ENCODE data around the gene ZNF536. TPM values are rescaled to one million over a fixed set of nuclear protein-coding genes. Genes with fewer than 3 reads are reported as not detected.
A peak's percentile ranks its signal among the peaks of the same experiment; 100 is the strongest.

Gene ZNF536
- total and polyA plus RNA-seq, 2 donors from 2014 or later: 0.19 to 0.25 TPM

DNA sequence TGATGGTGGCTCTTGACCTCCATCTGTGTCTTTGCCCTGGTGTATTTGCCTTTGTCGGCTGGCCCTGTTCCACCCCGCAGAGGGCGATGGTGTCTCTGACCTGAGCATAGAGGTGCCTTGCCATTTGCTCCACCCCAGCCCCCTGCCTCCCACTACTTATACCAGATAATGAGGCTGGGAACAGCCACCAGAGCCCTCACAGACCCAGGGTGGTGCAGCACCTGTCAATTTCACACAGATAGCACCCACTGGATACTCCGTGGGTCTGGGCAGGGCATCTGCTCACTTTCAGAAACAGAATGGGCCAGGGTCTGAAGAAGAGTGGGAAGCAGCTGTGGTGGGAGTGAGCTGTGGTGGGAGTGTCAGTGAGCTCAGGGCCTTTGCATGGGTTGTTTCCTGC, 4.1 kb downstream of the ZNF536 start:
- no peak for FAIRE-seq
- no peaks in the 10 kb centered on the region for H3K4me1 ChIP-seq (ENCODE audit: control insufficient read depth in 2 of 3, insufficient read depth in 2 of 3, low read depth in 1 of 3, low read length in 3 of 3)
- no peak overlapping the region for H3K4me3 ChIP-seq (ENCODE audit: low read length in 3 of 3)
- peaks cover 19% of the 10 kb centered on the region for H3K27me3 ChIP-seq (ENCODE audit: control insufficient read depth, insufficient read depth, low read length)
- TF ChIP-seq, protein P1, sequence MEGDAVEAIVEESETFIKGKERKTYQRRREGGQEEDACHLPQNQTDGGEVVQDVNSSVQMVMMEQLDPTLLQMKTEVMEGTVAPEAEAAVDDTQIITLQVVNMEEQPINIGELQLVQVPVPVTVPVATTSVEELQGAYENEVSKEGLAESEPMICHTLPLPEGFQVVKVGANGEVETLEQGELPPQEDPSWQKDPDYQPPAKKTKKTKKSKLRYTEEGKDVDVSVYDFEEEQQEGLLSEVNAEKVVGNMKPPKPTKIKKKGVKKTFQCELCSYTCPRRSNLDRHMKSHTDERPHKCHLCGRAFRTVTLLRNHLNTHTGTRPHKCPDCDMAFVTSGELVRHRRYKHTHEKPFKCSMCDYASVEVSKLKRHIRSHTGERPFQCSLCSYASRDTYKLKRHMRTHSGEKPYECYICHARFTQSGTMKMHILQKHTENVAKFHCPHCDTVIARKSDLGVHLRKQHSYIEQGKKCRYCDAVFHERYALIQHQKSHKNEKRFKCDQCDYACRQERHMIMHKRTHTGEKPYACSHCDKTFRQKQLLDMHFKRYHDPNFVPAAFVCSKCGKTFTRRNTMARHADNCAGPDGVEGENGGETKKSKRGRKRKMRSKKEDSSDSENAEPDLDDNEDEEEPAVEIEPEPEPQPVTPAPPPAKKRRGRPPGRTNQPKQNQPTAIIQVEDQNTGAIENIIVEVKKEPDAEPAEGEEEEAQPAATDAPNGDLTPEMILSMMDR (IDR thresholded peaks at IDR 0.05; ENCODE audit: borderline replicate concordance, extremely low read depth, insufficient read depth): no peak
- H3K9ac ChIP-seq (ENCODE audit: low read length in 3 of 3): no peak overlapping the region
- H3K9me3 ChIP-seq (ENCODE audit: control insufficient read depth in 2 of 3, insufficient read depth in 1 of 3, low read length in 3 of 3): no peaks in the 10 kb centered on the region
- no peak overlapping the region for H3K27ac ChIP-seq (ENCODE audit: low read depth in 2 of 2, low read length in 2 of 2)
- DNase-seq: peak in 1 of 5 donors; percentile 25
- intact Hi-C loops (cut with DNase I): no loop called here
- H3K36me3 ChIP-seq (ENCODE audit: control insufficient read depth in 2 of 3, insufficient read depth in 3 of 3, low read length in 3 of 3): no peaks in the 10 kb centered on the region

DNA sequence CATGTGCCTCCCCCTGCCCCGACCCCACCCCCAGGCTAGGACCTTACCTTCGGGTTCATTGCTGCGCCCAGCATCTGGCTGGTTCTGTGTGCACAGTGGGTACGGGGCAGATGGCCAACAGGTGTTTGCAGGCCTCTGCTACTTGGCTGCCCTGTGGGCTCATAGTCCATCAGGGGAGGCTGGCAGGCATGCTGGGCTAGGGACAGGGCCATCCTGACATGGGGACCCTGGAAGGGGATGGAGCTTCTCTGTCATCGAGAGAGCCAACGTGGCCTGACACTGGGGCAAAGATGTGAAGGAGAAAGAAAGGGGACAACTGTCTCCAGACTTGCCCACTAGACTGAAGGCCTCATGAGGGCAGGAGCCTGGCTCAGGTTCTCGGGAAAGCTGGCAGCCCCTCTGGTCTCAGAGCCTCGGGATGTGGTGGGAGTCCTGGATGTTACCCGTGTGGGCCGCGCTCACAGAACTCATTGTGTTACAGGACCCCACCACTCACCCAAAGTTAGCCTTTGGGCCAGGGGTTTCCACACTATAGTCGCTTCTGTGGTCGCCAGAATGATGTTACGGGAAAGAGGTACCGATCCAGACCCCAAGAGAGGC, 4.7 kb downstream of the ZNF536 start:
- H3K9me3 ChIP-seq (ENCODE audit: control insufficient read depth in 2 of 3, insufficient read depth in 1 of 3, low read length in 3 of 3): no peaks in the 10 kb centered on the region
- peaks cover 19% of the 10 kb centered on the region for H3K27me3 ChIP-seq (ENCODE audit: control insufficient read depth, insufficient read depth, low read length)
- H3K27ac ChIP-seq (ENCODE audit: low read depth in 2 of 2, low read length in 2 of 2): no peak overlapping the region
- no peaks in the 10 kb centered on the region for H3K36me3 ChIP-seq (ENCODE audit: control insufficient read depth in 2 of 3, insufficient read depth in 3 of 3, low read length in 3 of 3)
- TF ChIP-seq, protein P1 (IDR thresholded peaks at IDR 0.05; ENCODE audit: borderline replicate concordance, extremely low read depth, insufficient read depth): no peak
- H3K4me3 ChIP-seq (ENCODE audit: low read length in 3 of 3): no peak overlapping the region
- H3K4me1 ChIP-seq (ENCODE audit: control insufficient read depth in 2 of 3, insufficient read depth in 2 of 3, low read depth in 1 of 3, low read length in 3 of 3): no peaks in the 10 kb centered on the region
- intact Hi-C loops (cut with DNase I): no loop called here
- H3K9ac ChIP-seq (ENCODE audit: low read length in 3 of 3): no peak overlapping the region
- no peak for FAIRE-seq
- DNase-seq: peak in 1 of 5 donors; percentile 23

DNA sequence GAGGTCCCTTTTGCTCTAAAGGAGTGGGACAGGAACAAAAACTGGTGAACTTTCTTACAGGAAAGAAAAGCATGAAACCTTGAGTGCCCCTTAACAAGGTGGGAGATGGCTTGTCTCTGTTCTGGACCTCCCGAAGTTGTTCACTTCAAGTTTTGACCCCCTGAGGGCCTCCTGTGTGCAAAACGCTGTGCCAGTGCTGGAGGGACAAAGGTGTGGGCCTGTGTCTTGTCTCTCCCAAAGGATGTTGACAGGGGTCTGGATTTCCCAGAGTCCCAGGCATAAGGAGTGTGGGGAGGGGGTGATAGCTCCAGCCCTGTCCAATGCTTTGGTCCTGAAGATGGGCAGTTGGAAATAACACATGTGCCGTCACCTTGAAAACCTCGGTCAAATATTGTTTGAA, 6.5 kb downstream of the ZNF536 start:
- no peak for FAIRE-seq
- DNase-seq: no peak

More for the DNA sequence above, 6.5 kb downstream of the ZNF536 start:
- Histone ChIP-seq H3K4me3 (ENCODE audit: low read length in 3 of 3) (no peak overlapping the region), H3K27me3 (ENCODE audit: control insufficient read depth, insufficient read depth, low read length) (peaks cover 11% of the 10 kb centered on the region), H3K36me3 (ENCODE audit: control insufficient read depth in 2 of 3, insufficient read depth in 3 of 3, low read length in 3 of 3) (no peaks in the 10 kb centered on the region), H3K4me1 (ENCODE audit: control insufficient read depth in 2 of 3, insufficient read depth in 2 of 3, low read depth in 1 of 3, low read length in 3 of 3) (no peaks in the 10 kb centered on the region), H3K9ac (ENCODE audit: low read length in 3 of 3) (no peak overlapping the region), H3K9me3 (ENCODE audit: control insufficient read depth in 2 of 3, insufficient read depth in 1 of 3, low read length in 3 of 3) (no peaks in the 10 kb centered on the region), H3K27ac (ENCODE audit: low read depth in 2 of 2, low read length in 2 of 2) (no peak overlapping the region)
- TF ChIP-seq, protein P1 (IDR thresholded peaks at IDR 0.05; ENCODE audit: borderline replicate concordance, extremely low read depth, insufficient read depth): no peak
- intact Hi-C loops (cut with DNase I): no loop called here
